Stimulated activated naive CD4-positive, alpha-beta T cell treated with Interleukin-2 at 50 U/mL for 16 hours (primary cell): ENCODE measurements around the gene INTS1.
A peak's percentile ranks its signal among the peaks of the same experiment; 100 is the strongest.

ENCODE experiments used
- DNase-seq: peaks from one replicate; lab custom pipeline; 2025; lab: John Stamatoyannopoulos, UW

Gene INTS1

GRCh38 chr7:1488016-1488415 lies 16.2 kb downstream of the INTS1 start:
- DNase-seq: no peak

GRCh38 chr7:1487466-1487865 lies 16.7 kb downstream of the INTS1 start:
- DNase-seq: no peak

GRCh38 chr7:1486571-1486970 lies 17.6 kb downstream of the INTS1 start:
- no peak for DNase-seq

DNA sequence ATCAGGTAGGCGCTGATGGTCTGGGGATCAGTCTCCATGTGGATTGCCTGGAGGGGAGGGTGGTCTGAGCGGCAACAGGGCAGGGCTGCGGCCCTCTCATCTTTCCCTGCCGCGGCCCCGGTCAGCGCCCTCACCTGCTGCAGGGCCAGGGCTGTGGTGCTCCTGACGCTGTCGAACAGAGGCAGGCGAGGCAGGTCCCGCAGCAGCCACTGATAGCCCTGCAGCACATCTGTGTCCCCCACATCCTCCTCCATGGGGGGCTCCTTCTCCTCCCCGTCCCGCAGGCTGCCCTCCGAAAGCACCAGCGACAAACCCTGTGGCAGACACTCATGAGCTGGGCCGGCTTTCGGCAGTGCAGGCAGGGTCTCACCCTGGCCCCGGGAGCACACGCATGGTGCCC lies 19.0 kb downstream of the INTS1 start:
- no peak for DNase-seq

GRCh38 chr7:1484569-1484968 lies 19.6 kb downstream of the INTS1 start:
- DNase-seq: no peak

GRCh38 chr7:1483536-1484505 lies 20.4 kb downstream of the INTS1 start:
- no peak for DNase-seq

DNA sequence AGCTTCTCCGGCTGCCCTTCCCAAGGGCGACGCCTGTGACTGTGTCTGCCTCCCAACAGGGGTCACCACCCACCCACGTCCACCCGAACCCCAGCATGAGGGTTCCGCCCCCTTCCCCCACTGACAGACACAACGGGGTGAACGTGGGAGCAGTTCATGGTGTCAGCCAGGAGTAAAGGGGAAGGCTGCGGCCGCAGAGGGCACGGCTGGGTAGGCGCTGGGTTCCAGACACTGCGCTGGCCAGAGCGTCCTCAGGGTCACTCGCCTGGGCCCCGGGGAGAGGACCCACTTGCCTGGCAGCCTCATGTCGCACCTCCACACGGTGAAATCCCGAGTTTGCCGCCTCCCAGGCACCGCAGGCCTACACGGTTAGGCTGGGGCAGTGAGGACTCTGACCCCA lies 21.1 kb downstream of the INTS1 start:
- no peak for DNase-seq

GRCh38 chr7:1481300-1481699 lies 22.9 kb downstream of the INTS1 start:
- DNase-seq: no peak

- no peak for DNase-seq
Measured at GRCh38 chr7:1480670-1481069, 23.5 kb downstream of the INTS1 start.

DNA sequence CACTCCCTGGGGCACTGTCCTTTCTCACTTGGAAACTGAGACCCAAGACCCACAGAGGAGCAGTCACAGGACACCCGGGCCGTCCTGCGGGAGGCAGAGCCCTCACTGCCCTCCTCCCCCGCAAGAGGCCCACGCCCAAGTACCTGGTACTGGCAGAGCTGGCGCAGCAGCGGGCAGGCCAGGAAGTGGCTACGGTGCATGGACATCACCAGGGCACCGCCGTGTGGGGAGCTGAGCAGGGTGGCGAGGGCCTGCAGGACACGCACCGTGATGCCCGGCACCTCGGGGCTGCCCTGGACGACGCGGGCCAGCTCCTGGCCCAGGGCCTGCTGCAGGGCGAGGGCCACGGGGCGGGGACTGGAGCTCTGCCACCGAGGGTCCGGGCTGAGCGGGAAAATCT lies 24.9 kb downstream of the INTS1 start:
- no peak for DNase-seq

GRCh38 chr7:1478480-1478879 lies 25.7 kb downstream of the INTS1 start:
- no peak for DNase-seq

DNA sequence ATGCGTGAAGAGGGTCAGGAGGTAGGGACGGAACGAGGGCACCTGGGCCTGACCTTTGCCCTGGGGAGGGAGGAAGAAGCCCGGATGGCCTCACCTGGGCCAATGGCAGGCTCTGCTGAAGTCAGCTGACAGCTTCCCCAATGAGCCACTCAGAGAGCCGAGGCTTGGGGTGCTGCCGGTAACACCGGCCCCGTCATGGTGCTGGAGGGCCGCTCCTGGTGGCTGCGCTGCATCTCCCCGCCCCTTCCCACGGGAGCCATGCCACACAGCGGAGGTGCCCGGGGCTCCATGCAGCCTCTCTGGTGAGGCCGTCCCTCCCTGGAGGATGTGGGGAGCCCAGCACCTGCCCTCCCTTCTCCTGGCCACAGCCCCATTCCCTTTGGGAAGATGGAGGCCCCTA lies 27.3 kb downstream of the INTS1 start:
- no peak for DNase-seq

DNA sequence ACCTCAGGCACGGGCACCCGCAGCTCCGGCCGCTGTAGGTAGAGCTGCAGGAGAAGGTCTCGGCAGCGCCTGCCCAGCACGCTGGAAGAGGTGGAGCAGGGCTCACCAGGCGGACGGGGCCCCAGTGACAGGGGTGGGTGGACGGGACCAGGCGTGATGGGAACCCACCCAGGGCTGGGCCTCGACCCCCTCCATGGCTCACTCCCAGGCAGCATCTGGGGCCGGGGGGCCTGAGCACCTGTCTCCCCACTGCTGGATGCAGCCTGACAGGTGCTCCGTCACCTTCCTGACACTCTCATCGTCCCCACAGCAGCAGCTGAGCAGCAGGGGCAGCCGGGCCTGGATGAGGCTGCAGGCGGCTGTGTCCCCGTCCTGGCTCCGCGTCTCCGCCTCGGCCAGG lies 28.2 kb downstream of the INTS1 start:
- no peak for DNase-seq

GRCh38 chr7:1475393-1475792 lies 28.8 kb downstream of the INTS1 start:
- DNase-seq: no peak

DNA sequence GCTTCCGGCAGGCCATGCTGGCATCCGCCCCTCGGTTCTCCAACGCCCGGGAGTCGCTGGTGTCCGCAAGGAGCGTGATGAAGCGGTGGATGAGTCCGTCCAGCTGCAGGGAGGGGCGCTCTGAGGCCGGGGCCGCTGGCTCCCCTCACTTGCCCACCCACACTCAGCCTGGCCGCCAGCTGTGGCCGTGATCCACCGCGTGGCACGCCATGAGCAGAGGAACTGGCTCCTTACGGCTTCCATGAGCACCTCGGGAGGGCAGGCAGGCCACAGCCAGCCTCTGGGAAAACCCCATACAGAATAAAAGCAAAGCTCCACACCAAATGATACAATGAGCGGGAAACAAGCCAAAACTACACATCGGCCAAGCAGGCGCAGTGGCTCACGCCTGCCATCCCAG lies 29.5 kb downstream of the INTS1 start:
- DNase-seq: no peak

DNA sequence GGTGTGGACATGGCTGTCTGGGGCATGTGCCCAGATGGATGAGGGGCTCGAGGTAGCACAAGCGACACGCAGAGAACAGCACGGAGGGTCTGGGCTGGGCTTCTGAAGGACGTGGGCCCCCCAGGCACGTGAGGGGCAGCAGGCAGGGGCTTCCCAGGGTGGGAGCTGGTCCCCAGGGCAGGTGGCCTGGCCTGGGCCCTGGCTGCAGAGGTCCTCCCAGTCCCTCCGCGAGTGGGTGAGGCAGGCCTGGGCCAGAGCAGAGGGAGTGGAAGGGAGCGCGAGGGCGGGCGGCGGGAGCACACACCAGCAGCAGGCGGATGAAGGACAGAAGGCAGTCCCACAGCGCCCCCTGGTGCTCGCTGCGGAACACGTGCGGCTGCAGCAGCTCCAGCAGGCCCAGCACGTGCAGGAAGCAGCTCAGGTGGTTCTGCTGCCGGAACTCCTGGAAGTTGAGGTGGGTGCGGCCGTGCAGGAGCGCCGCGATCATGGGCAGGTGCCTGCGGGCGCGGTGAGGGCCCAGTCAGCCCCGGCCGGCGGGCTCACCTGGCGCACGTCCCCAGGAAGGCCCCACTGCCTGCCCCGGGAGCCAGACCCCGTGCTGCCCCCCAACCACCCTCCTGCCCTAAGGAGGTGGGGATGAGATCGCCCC lies 30.2 kb downstream of the INTS1 start:
- peak; percentile 77 for DNase-seq

GRCh38 chr7:1470901-1471300 lies 33.3 kb downstream of the INTS1 start:
- DNase-seq: no peak

GRCh38 chr7:1468643-1469298 lies 35.4 kb downstream of the INTS1 start:
- DNase-seq: no peak

GRCh38 chr7:1468203-1468602 lies 36.0 kb downstream of the INTS1 start:
- DNase-seq: no peak

GRCh38 chr7:1466524-1467271 lies 37.5 kb downstream of the INTS1 start:
- no peak for DNase-seq

DNA sequence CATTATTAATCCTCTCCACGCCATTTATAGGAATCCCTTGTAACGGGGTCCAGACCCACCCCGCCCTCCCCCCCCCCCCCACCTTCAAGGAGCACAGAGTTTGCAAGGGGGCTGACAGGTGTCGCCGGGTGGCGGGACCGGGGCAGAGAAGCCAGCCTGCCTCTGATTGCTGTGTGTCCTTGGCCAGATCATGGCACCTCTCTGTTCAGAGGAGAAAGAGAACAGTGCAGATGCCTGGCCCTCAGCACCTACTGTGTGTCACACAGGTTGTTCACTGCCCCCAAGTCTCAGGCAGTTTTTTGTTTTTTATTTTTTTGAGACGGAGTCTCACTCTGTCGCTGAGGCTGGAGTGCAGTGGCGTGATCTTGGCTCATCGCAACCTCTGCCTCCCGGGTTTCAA lies 39.5 kb downstream of the INTS1 start:
- DNase-seq: no peak

- DNase-seq: no peak
Measured at GRCh38 chr7:1463676-1464223, 40.4 kb downstream of the INTS1 start.
